ENCODE results near the gene CAV3.

DNA sequence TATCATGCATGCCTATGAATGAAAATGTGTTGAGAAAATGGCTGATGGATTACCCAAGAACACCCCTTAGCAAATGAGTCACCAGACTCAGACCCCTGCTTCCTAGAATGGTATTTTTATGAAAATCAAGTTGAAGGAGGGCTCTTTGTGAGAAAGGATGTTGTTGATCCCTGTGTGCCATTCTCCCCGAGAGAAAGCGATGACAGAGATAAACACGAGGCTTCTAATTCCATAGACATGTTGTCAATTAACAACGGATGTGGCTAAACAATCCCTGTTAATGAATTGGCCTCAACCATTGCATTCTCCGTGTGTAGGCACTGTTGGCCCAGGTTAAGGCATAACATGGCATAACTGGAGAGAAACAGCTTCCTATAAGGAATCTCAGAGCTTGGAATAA, 41.6 kb downstream of the CAV3 start:
- TF ChIP-seq, protein P1, sequence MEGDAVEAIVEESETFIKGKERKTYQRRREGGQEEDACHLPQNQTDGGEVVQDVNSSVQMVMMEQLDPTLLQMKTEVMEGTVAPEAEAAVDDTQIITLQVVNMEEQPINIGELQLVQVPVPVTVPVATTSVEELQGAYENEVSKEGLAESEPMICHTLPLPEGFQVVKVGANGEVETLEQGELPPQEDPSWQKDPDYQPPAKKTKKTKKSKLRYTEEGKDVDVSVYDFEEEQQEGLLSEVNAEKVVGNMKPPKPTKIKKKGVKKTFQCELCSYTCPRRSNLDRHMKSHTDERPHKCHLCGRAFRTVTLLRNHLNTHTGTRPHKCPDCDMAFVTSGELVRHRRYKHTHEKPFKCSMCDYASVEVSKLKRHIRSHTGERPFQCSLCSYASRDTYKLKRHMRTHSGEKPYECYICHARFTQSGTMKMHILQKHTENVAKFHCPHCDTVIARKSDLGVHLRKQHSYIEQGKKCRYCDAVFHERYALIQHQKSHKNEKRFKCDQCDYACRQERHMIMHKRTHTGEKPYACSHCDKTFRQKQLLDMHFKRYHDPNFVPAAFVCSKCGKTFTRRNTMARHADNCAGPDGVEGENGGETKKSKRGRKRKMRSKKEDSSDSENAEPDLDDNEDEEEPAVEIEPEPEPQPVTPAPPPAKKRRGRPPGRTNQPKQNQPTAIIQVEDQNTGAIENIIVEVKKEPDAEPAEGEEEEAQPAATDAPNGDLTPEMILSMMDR (IDR thresholded peaks at IDR 0.05) = no peak
- TF ChIP-seq POLR2A (IDR thresholded peaks at IDR 0.05) = no peak
